ENCODE results near the gene CARD11.

CARD11 gene

GRCh38 chr7:2969398-2970306 is 74.0 kb downstream of the CARD11 start:
- H3K36me3 ChIP-seq (ENCODE audit: insufficient read depth, low read length) = no peaks in the 10 kb centered on the region
- no peaks in the 10 kb centered on the region for H3K4me1 ChIP-seq (ENCODE audit: insufficient read depth, low read length)
- H3K4me3 ChIP-seq (ENCODE audit: low read length) = no peak overlapping the region
- H3K9me3 ChIP-seq (ENCODE audit: low read length) = no peaks in the 10 kb centered on the region
- H3K27me3 ChIP-seq (ENCODE audit: insufficient read depth, low read length) = no peaks in the 10 kb centered on the region
- H2AFZ ChIP-seq (ENCODE audit: low read depth, low read length) = no peak overlapping the region

- Histone ChIP-seq H3K27me3 (ENCODE audit: insufficient read depth, low read length) (no peaks in the 10 kb centered on the region), H3K4me3 (ENCODE audit: low read length) (no peak overlapping the region), H2AFZ (ENCODE audit: low read depth, low read length) (no peak overlapping the region), H3K36me3 (ENCODE audit: insufficient read depth, low read length) (no peaks in the 10 kb centered on the region), H3K9me3 (ENCODE audit: low read length) (no peaks in the 10 kb centered on the region), H3K4me1 (ENCODE audit: insufficient read depth, low read length) (no peaks in the 10 kb centered on the region)
These were observed 74.9 kb downstream of the CARD11 start for GRCh38 chr7:2968616-2969397.

- H2AFZ ChIP-seq (ENCODE audit: low read depth, low read length) = no peak overlapping the region
- no peaks in the 10 kb centered on the region for H3K4me1 ChIP-seq (ENCODE audit: insufficient read depth, low read length)
- H3K27me3 ChIP-seq (ENCODE audit: insufficient read depth, low read length) = no peaks in the 10 kb centered on the region
- H3K36me3 ChIP-seq (ENCODE audit: insufficient read depth, low read length) = no peaks in the 10 kb centered on the region
- H3K9me3 ChIP-seq (ENCODE audit: low read length) = no peaks in the 10 kb centered on the region
- H3K4me3 ChIP-seq (ENCODE audit: low read length) = no peak overlapping the region
These were observed 75.5 kb downstream of the CARD11 start for GRCh38 chr7:2968176-2968575.

GRCh38 chr7:2967705-2968104 is 76.0 kb downstream of the CARD11 start:
- Histone ChIP-seq H2AFZ (ENCODE audit: low read depth, low read length) (no peak overlapping the region), H3K4me3 (ENCODE audit: low read length) (no peak overlapping the region), H3K9me3 (ENCODE audit: low read length) (no peaks in the 10 kb centered on the region), H3K36me3 (ENCODE audit: insufficient read depth, low read length) (no peaks in the 10 kb centered on the region), H3K27me3 (ENCODE audit: insufficient read depth, low read length) (no peaks in the 10 kb centered on the region), H3K4me1 (ENCODE audit: insufficient read depth, low read length) (no peaks in the 10 kb centered on the region)

GRCh38 chr7:2967253-2967652 is 76.4 kb downstream of the CARD11 start:
- no peak overlapping the region for H3K4me3 ChIP-seq (ENCODE audit: low read length)
- no peaks in the 10 kb centered on the region for H3K4me1 ChIP-seq (ENCODE audit: insufficient read depth, low read length)
- H3K27me3 ChIP-seq (ENCODE audit: insufficient read depth, low read length) = no peaks in the 10 kb centered on the region
- no peak overlapping the region for H2AFZ ChIP-seq (ENCODE audit: low read depth, low read length)
- no peaks in the 10 kb centered on the region for H3K36me3 ChIP-seq (ENCODE audit: insufficient read depth, low read length)
- no peaks in the 10 kb centered on the region for H3K9me3 ChIP-seq (ENCODE audit: low read length)

GRCh38 chr7:2966466-2967078 is 77.1 kb downstream of the CARD11 start:
- H3K27me3 ChIP-seq (ENCODE audit: insufficient read depth, low read length) = no peaks in the 10 kb centered on the region
- no peaks in the 10 kb centered on the region for H3K36me3 ChIP-seq (ENCODE audit: insufficient read depth, low read length)
- H3K9me3 ChIP-seq (ENCODE audit: low read length) = no peaks in the 10 kb centered on the region
- no peak overlapping the region for H3K4me3 ChIP-seq (ENCODE audit: low read length)
- no peaks in the 10 kb centered on the region for H3K4me1 ChIP-seq (ENCODE audit: insufficient read depth, low read length)
- no peak overlapping the region for H2AFZ ChIP-seq (ENCODE audit: low read depth, low read length)

GRCh38 chr7:2965745-2966270 is 77.9 kb downstream of the CARD11 start:
- H3K27me3 ChIP-seq (ENCODE audit: insufficient read depth, low read length) = no peaks in the 10 kb centered on the region
- no peak overlapping the region for H3K4me3 ChIP-seq (ENCODE audit: low read length)
- no peaks in the 10 kb centered on the region for H3K4me1 ChIP-seq (ENCODE audit: insufficient read depth, low read length)
- H3K9me3 ChIP-seq (ENCODE audit: low read length) = no peaks in the 10 kb centered on the region
- no peaks in the 10 kb centered on the region for H3K36me3 ChIP-seq (ENCODE audit: insufficient read depth, low read length)
- no peak overlapping the region for H2AFZ ChIP-seq (ENCODE audit: low read depth, low read length)

- no peaks in the 10 kb centered on the region for H3K9me3 ChIP-seq (ENCODE audit: low read length)
- H3K36me3 ChIP-seq (ENCODE audit: insufficient read depth, low read length) = no peaks in the 10 kb centered on the region
These were observed 78.4 kb downstream of the CARD11 start for GRCh38 chr7:2965301-2965700.

GRCh38 chr7:2964208-2964607 is 79.5 kb downstream of the CARD11 start:
- H3K4me1 ChIP-seq (ENCODE audit: insufficient read depth, low read length) = no peaks in the 10 kb centered on the region
- no peak overlapping the region for H2AFZ ChIP-seq (ENCODE audit: low read depth, low read length)
- H3K27me3 ChIP-seq (ENCODE audit: insufficient read depth, low read length) = no peaks in the 10 kb centered on the region
- H3K9me3 ChIP-seq (ENCODE audit: low read length) = no peaks in the 10 kb centered on the region
- no peak overlapping the region for H3K4me3 ChIP-seq (ENCODE audit: low read length)
- no peaks in the 10 kb centered on the region for H3K36me3 ChIP-seq (ENCODE audit: insufficient read depth, low read length)

More at GRCh38 chr7:2965301-2965700, 78.4 kb downstream of the CARD11 start:
- Histone ChIP-seq H3K27me3 (ENCODE audit: insufficient read depth, low read length) (no peaks in the 10 kb centered on the region), H2AFZ (ENCODE audit: low read depth, low read length) (no peak overlapping the region), H3K4me1 (ENCODE audit: insufficient read depth, low read length) (no peaks in the 10 kb centered on the region), H3K4me3 (ENCODE audit: low read length) (no peak overlapping the region)

GRCh38 chr7:2962865-2963264 is 80.8 kb downstream of the CARD11 start:
- H3K36me3 ChIP-seq (ENCODE audit: insufficient read depth, low read length) = no peaks in the 10 kb centered on the region
- H3K27me3 ChIP-seq (ENCODE audit: insufficient read depth, low read length) = no peaks in the 10 kb centered on the region
- H3K4me3 ChIP-seq (ENCODE audit: low read length) = no peak overlapping the region
- no peaks in the 10 kb centered on the region for H3K4me1 ChIP-seq (ENCODE audit: insufficient read depth, low read length)
- no peaks in the 10 kb centered on the region for H3K9me3 ChIP-seq (ENCODE audit: low read length)
- H2AFZ ChIP-seq (ENCODE audit: low read depth, low read length) = no peak overlapping the region

GRCh38 chr7:2959828-2960599 is 83.7 kb downstream of the CARD11 start:
- Histone ChIP-seq H3K36me3 (ENCODE audit: insufficient read depth, low read length) (no peaks in the 10 kb centered on the region), H3K4me3 (ENCODE audit: low read length) (no peak overlapping the region), H2AFZ (ENCODE audit: low read depth, low read length) (no peak overlapping the region), H3K27me3 (ENCODE audit: insufficient read depth, low read length) (no peaks in the 10 kb centered on the region), H3K9me3 (ENCODE audit: low read length) (no peaks in the 10 kb centered on the region), H3K4me1 (ENCODE audit: insufficient read depth, low read length) (no peaks in the 10 kb centered on the region)

GRCh38 chr7:2959103-2959680 is 84.5 kb downstream of the CARD11 start:
- H3K27me3 ChIP-seq (ENCODE audit: insufficient read depth, low read length) = no peaks in the 10 kb centered on the region
- no peaks in the 10 kb centered on the region for H3K4me1 ChIP-seq (ENCODE audit: insufficient read depth, low read length)
- H3K4me3 ChIP-seq (ENCODE audit: low read length) = no peak overlapping the region
- H3K9me3 ChIP-seq (ENCODE audit: low read length) = no peaks in the 10 kb centered on the region
- H3K36me3 ChIP-seq (ENCODE audit: insufficient read depth, low read length) = no peaks in the 10 kb centered on the region
- no peak overlapping the region for H2AFZ ChIP-seq (ENCODE audit: low read depth, low read length)

Data from neuron (in vitro differentiated cells).